Uterus (tissue), 4 donors: ENCODE measurements around the gene DNAI7. TPM values are rescaled to one million over a fixed set of nuclear protein-coding genes. Genes with fewer than 3 reads are reported as not detected.

Source experiments
- DNase-seq, 2 donors: peaks; one replicate each; pipeline ENCODE4 v3.0.0-alpha.2; 2019 to 2020
- H3K27ac ChIP-seq, 2 donors: fragments of 200-600 bp; sonication (generic); 1 replicate in 1 of 2; 2 replicates in 1 of 2; pipeline ENCODE4 v1.5.1; 2016 to 2018
- H3K27me3 ChIP-seq, 2 donors: fragments of 200-600 bp; sonication (generic); one replicate each; pipeline ENCODE4 v1.5.1; 2018 to 2019; ENCODE audit warnings: control low read depth in 1 of 2
- H3K36me3 ChIP-seq, 2 donors: fragments of 200-600 bp; sonication (generic); one replicate each; pipeline ENCODE4 v1.5.1; 2019; ENCODE audit warnings: control low read depth in 1 of 2
- H3K4me1 ChIP-seq, 2 donors: fragments of 200-600 bp; sonication (generic); one replicate each; pipeline ENCODE4 v1.5.1; 2018 to 2019; ENCODE audit warnings: control low read depth in 1 of 2
- H3K4me3 ChIP-seq, 2 donors: fragments of 200-600 bp; sonication (generic); 1 replicate in 1 of 2; 2 replicates in 1 of 2; pipeline ENCODE4 v1.5.1; 2018 to 2019; ENCODE audit warnings: mild to moderate bottlenecking in 1 of 2
- H3K9me3 ChIP-seq, 2 donors: fragments of 200-600 bp; sonication (generic); one replicate each; pipeline ENCODE4 v1.5.1; 2019; ENCODE audit warnings: control low read depth in 1 of 2
- CTCF ChIP-seq, 4 experiments: fragments of 200-600 bp in 2 of 4; fragments of 450-650 bp in 2 of 4; sonication (generic) in 2 of 4; IDR thresholded peaks; one replicate each; pipeline ENCODE4 v1.5.1; 2016 to 2019; ENCODE audit warnings: antibody characterized with exemption in 4 of 4, mild to moderate bottlenecking in 2 of 4, moderate library complexity in 1 of 4
- POLR2A ChIP-seq, 2 donors: fragments of 450-650 bp; IDR thresholded peaks; one replicate each; pipeline ENCODE4 v1.6.1; 2016; ENCODE audit warnings: antibody characterized with exemption in 2 of 2, mild to moderate bottlenecking in 1 of 2, moderate library complexity in 1 of 2
- intact Hi-C: fragments of 100-400 bp; cut with DNase I; formaldehyde crosslinking; loops from one replicate; pipeline ENCODE4 v1.15.1; 2023; ENCODE audit warnings: low total_unique reads
- total RNA-seq, 4 donors: library from RNA; depleted of rRNA in 3 of 4; stranded (reverse); fragments of >200 nt in 3 of 4; gene quantifications; one replicate each; pipeline versions ENCODE4 v1.1.0 to v1.2.4, GENCODE V29; 2014 to 2023
- donor health status: DM: yes; HTN: yes; CAD: no.

DNAI7 gene
- total RNA-seq, 4 donors from 2014 or later: 0.77 to 5.2 (median 4.8) TPM; not detected in 1

DNA sequence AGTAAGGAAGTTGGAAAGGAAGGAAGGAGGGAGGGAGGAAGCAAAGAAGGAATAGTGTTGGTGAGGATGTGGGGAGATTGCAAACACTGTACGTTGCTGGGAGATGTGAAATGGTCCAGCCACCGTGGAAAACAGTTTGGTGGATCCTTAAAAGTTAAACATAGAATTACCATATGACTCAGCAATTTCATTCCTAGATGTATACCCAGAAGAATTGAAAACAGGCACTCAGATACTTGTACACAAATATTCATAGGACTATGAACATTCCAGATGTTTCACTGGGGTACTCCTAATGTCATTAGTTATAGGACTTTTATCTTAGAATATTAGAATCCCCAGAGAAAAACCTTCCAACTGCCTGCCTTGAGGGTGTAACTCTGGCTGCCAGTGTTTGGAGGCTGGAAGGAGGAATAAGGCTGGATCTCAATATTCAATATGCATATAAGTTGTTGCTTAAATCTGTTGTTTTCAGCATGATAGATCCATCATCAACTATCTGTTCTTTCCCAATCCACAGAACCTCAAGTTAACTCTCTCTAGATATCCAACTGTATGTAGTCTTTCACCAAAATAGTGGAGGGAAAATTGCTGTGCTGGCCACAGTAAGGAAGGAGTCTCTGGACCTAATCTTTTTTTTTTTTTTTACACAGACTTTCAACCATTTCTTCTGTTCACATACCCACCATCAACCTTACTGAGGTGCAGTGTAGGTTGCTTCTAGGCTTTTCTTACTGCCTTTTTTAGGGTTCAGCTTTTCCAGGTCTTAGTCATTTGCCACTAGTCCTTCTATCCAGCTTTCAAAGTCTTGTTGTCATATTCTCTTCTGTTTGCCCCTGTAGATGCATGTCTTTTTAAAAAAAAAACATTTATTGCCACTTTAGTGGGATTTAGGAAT is 94.5 kb downstream of the DNAI7 start:
- Histone ChIP-seq H3K4me3 (no peak overlapping the region), H3K36me3 (no peaks in the 10 kb centered on the region), H3K9me3 (no peaks in the 10 kb centered on the region), H3K27ac (no peak overlapping the region), H3K27me3 (no peaks in the 10 kb centered on the region), H3K4me1 (no peaks in the 10 kb centered on the region)
- TF ChIP-seq CTCF (IDR thresholded peaks at IDR 0.05): no peak
- TF ChIP-seq POLR2A (IDR thresholded peaks at IDR 0.05): no peak
- intact Hi-C loops: no loop called here
- DNase-seq: no peak

GRCh38 chr12:25099010-25099409 is 96.0 kb downstream of the DNAI7 start:
- no peaks in the 10 kb centered on the region for H3K36me3 ChIP-seq
- H3K27ac ChIP-seq: no peak overlapping the region
- H3K9me3 ChIP-seq: no peaks in the 10 kb centered on the region
- TF ChIP-seq CTCF (IDR thresholded peaks at IDR 0.05) (no peak), POLR2A (IDR thresholded peaks at IDR 0.05) (no peak)
- H3K4me3 ChIP-seq: no peak overlapping the region
- H3K4me1 ChIP-seq: no peaks in the 10 kb centered on the region
- intact Hi-C loops: no loop called here
- H3K27me3 ChIP-seq: no peaks in the 10 kb centered on the region
- DNase-seq: no peak

DNA sequence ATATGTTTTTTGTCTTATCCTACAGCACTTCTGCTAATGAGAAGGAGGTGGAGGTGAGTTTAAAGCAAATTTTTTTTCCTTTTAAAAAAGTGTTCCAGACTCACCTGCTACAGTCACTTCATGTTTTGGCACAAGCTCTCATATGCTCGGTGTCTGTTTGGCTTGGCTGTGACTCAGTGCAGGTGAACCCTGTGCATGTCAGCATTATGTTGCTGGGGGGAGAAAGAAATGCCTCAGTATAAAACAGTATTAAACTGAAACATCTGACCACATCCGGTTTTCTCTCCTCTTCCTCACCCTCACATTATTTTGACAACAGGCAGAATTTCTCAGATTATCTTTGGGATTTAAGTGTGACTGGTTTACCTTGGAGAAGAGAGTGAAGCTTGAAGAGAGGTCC is 105.2 kb downstream of the DNAI7 start:
- no peak for TF ChIP-seq CTCF (IDR thresholded peaks at IDR 0.05)
- TF ChIP-seq POLR2A (IDR thresholded peaks at IDR 0.05): no peak
- no peak overlapping the region for H3K27ac ChIP-seq

GRCh38 chr12:25087596-25087995 is 107.4 kb downstream of the DNAI7 start:
- no peak for DNase-seq

More for the DNA sequence above, 105.2 kb downstream of the DNAI7 start:
- intact Hi-C loops: no loop called here
- Histone ChIP-seq H3K4me1 (no peaks in the 10 kb centered on the region), H3K9me3 (no peaks in the 10 kb centered on the region), H3K36me3 (no peaks in the 10 kb centered on the region), H3K4me3 (no peak overlapping the region), H3K27me3 (no peaks in the 10 kb centered on the region)
- no peak for DNase-seq

More at GRCh38 chr12:25087596-25087995, 107.4 kb downstream of the DNAI7 start:
- H3K4me3 ChIP-seq: no peak overlapping the region
- H3K27ac ChIP-seq: no peak overlapping the region
- H3K27me3 ChIP-seq: no peaks in the 10 kb centered on the region
- H3K4me1 ChIP-seq: no peaks in the 10 kb centered on the region
- intact Hi-C loops: no loop called here
- H3K9me3 ChIP-seq: no peaks in the 10 kb centered on the region
- no peaks in the 10 kb centered on the region for H3K36me3 ChIP-seq
- TF ChIP-seq POLR2A (IDR thresholded peaks at IDR 0.05) (no peak), CTCF (IDR thresholded peaks at IDR 0.05) (no peak)
